A673 (cell line): ENCODE results near the gene STMN3. TPM values are rescaled to one million over a fixed set of nuclear protein-coding genes. Genes with fewer than 3 reads are reported as not detected.

Source experiments
- BruUV-seq: library from RNA; stranded (reverse); fragments of 400-500 nt; replicated peaks from 2 replicates; lab custom pipeline; 2021; lab: Mats Ljungman, UMichigan
- CTCF ChIA-PET: fragments of 300-600 bp; sonication (Branson Sonifier 250); formaldehyde crosslinking; loops from one replicate; lab custom pipeline; 2022; ENCODE audit warnings: antibody characterized with exemption; lab: Charles Lee
- POLR2A ChIA-PET: fragments of 300-600 bp; sonication (Branson Sonifier 250); formaldehyde crosslinking; loops from one replicate; lab custom pipeline; 2022; ENCODE audit warnings: antibody characterized with exemption; ENCODE audit not compliant: low non-redundant PET; lab: Charles Lee
- DNase-seq: peaks from one replicate; pipeline ENCODE4 v3.0.0-alpha.2; 2015; ENCODE audit warnings: low spot score
- H3K27ac ChIP-seq: fragments of 200-600 bp; sonication (generic); 2 replicates; pipeline ENCODE4 v1.5.1; 2016; ENCODE audit warnings: mixed run types, low read depth, mild to moderate bottlenecking, mixed read lengths, antibody characterized with exemption, low read length; ENCODE audit not compliant: poor library complexity, severe bottlenecking
- H3K27me3 ChIP-seq: fragments of 200-600 bp; sonication (generic); replicated peaks from 2 replicates; pipeline ENCODE4 v1.6.1; 2017; ENCODE audit warnings: mixed run types, low read depth, mild to moderate bottlenecking, mixed read lengths, antibody characterized with exemption, low read length; ENCODE audit not compliant: insufficient read depth, poor library complexity
- H3K36me3 ChIP-seq: fragments of 200-600 bp; sonication (generic); 2 replicates; pipeline ENCODE4 v1.6.1; 2016; ENCODE audit warnings: mixed run types, mild to moderate bottlenecking, mixed read lengths, antibody characterized with exemption, low read length; ENCODE audit not compliant: insufficient read depth, poor library complexity, severe bottlenecking
- H3K4me1 ChIP-seq: fragments of 200-600 bp; sonication (generic); 2 replicates; pipeline ENCODE4 v1.6.1; 2017; ENCODE audit warnings: mixed run types, mild to moderate bottlenecking, mixed read lengths, antibody characterized with exemption, low read length; ENCODE audit not compliant: insufficient read depth, poor library complexity, severe bottlenecking
- H3K4me3 ChIP-seq: fragments of 200-600 bp; sonication (generic); 2 replicates; pipeline ENCODE4 v1.5.1; 2016; ENCODE audit warnings: low read depth, mixed run types, mild to moderate bottlenecking, mixed read lengths, low read length; ENCODE audit not compliant: poor library complexity, severe bottlenecking
- H3K9me3 ChIP-seq: fragments of 200-600 bp; sonication (generic); 2 replicates; pipeline ENCODE4 v1.6.1; 2016; ENCODE audit warnings: mixed run types, low read depth, mild to moderate bottlenecking, mixed read lengths, antibody characterized with exemption, low read length; ENCODE audit not compliant: poor library complexity, severe bottlenecking
- EZH2 ChIP-seq: fragments of 200-600 bp; sonication (generic); IDR thresholded peaks from 2 replicates; pipeline ENCODE4 v1.6.1; 2017; ENCODE audit warnings: borderline replicate concordance, low read depth, mild to moderate bottlenecking, mixed read lengths, antibody characterized with exemption, low read length; ENCODE audit not compliant: poor library complexity, severe bottlenecking
- intact Hi-C: fragments of 100-400 bp; cut with micrococcal nuclease; formaldehyde crosslinking; loops from one replicate; pipeline ENCODE4 v1.10.0; 2022; ENCODE audit not compliant: unreplicated experiment
- total RNA-seq: library from RNA; stranded (reverse); gene quantifications from 2 replicates; pipeline ENCODE4 v1.2.3, GENCODE V29; 2021
- TF ChIP-seq, protein P1 (sequence below): fragments of 300-800, 200-600 bp; sonication (generic); conservative IDR thresholded peaks from 2 replicates; pipeline ENCODE4 v1.5.1; 2017; ENCODE audit warnings: low read depth, mild to moderate bottlenecking, antibody characterized with exemption, low read length, moderate library complexity, mixed read lengths

STMN3 gene
- total RNA-seq, 1 experiment from 2014 or later: 115 TPM

DNA sequence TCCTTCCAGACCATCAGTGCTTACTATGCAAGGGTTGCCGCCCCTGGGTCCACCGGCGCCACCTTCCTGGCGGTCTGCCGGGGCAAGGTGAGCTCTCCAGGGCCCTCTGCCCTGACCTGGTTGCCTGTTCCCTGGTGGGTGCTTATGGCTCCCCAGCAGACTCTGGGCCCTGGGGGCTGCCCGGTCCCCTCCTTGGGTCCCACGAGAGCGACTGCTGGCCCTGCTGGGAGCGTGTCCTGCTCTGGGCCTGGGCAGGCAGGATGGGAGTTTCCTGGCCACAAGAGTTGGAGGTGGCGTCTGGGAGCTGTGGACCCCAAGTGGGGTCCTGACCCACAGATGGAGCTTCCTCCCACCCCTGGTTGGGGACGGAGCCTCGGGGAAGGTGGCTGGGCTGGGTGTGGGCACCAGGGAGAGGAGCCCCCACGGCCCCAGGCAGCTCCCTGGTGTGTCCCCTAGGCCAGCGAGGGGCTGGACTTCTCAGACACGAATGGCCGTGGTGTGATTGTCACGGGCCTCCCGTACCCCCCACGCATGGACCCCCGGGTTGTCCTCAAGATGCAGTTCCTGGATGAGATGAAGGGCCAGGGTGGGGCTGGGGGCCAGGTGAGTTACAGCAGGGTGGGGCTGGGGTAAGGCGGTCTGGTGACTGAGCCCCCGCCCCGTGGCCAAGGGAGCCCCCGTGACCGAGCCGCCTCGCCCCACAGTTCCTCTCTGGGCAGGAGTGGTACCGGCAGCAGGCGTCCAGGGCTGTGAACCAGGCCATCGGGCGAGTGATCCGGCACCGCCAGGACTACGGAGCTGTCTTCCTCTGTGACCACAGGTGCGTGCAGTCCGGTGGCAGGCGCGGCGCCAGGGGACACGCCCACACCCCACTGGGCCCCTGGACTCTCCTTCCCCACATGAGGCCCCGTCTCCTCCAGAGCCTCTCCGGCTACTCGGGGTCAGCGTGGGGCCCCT is 36.1 kb upstream of the STMN3 start:
- Histone ChIP-seq H3K4me1 (no peaks in the 10 kb centered on the region), H3K36me3 (peaks cover 3% of the 10 kb centered on the region), H3K9me3 (no peaks in the 10 kb centered on the region), H3K27me3 (no peaks in the 10 kb centered on the region), H3K27ac (no peak overlapping the region), H3K4me3 (no peak overlapping the region)
- DNase-seq: no peak
- intact Hi-C loops: no loop called here
- CTCF ChIA-PET: no interaction called here
- POLR2A ChIA-PET: no interaction called here
- no peak for TF ChIP-seq EZH2
- TF ChIP-seq, protein P1, sequence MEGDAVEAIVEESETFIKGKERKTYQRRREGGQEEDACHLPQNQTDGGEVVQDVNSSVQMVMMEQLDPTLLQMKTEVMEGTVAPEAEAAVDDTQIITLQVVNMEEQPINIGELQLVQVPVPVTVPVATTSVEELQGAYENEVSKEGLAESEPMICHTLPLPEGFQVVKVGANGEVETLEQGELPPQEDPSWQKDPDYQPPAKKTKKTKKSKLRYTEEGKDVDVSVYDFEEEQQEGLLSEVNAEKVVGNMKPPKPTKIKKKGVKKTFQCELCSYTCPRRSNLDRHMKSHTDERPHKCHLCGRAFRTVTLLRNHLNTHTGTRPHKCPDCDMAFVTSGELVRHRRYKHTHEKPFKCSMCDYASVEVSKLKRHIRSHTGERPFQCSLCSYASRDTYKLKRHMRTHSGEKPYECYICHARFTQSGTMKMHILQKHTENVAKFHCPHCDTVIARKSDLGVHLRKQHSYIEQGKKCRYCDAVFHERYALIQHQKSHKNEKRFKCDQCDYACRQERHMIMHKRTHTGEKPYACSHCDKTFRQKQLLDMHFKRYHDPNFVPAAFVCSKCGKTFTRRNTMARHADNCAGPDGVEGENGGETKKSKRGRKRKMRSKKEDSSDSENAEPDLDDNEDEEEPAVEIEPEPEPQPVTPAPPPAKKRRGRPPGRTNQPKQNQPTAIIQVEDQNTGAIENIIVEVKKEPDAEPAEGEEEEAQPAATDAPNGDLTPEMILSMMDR: no peak
- BruUV-seq: no TSS peak

DNA sequence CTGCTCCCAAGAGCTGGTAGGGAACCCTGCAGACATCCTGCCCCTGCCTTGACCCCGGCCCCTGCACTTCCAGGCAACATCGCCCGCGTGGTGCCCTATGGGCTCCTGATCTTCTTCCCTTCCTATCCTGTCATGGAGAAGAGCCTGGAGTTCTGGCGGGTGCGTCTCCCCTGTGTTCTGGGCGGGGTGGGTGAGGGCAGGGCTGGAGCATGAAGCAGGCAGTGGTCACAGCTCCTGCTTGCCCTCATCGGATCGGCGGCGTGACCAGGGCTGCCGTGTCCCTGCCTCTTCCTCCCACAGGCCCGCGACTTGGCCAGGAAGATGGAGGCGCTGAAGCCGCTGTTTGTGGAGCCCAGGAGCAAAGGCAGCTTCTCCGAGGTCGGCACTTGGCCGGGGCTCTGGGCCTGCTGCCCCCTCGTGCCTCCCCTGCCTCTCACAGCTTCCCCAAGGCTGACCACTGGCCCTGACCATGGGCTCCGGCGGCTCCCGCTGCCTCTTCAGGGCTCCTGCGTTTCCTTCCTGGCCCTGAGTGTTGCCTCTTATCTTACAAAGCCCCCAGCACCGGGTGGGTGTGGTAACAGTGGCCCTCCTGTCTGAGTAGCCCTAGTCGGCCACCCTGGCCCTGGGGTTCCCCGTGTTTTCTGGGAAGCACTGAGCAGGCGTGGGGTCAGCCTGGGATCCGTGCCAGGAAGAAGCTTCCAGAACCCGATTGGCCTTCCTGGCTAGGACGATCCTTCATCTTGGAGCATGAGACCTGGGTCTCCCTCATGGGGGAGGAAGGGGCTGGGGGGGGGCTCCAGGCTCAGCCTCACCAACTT is 35.2 kb upstream of the STMN3 start:
- Histone ChIP-seq H3K4me1 (no peaks in the 10 kb centered on the region), H3K9me3 (no peaks in the 10 kb centered on the region), H3K36me3 (no peaks in the 10 kb centered on the region), H3K27me3 (no peaks in the 10 kb centered on the region), H3K27ac (no peak overlapping the region), H3K4me3 (no peak overlapping the region)
- CTCF ChIA-PET: no interaction called here
- DNase-seq: no peak
- POLR2A ChIA-PET: no interaction called here
- TF ChIP-seq, protein P1: no peak
- TF ChIP-seq EZH2: no peak
- intact Hi-C loops: no loop called here
- no TSS peak for BruUV-seq

DNA sequence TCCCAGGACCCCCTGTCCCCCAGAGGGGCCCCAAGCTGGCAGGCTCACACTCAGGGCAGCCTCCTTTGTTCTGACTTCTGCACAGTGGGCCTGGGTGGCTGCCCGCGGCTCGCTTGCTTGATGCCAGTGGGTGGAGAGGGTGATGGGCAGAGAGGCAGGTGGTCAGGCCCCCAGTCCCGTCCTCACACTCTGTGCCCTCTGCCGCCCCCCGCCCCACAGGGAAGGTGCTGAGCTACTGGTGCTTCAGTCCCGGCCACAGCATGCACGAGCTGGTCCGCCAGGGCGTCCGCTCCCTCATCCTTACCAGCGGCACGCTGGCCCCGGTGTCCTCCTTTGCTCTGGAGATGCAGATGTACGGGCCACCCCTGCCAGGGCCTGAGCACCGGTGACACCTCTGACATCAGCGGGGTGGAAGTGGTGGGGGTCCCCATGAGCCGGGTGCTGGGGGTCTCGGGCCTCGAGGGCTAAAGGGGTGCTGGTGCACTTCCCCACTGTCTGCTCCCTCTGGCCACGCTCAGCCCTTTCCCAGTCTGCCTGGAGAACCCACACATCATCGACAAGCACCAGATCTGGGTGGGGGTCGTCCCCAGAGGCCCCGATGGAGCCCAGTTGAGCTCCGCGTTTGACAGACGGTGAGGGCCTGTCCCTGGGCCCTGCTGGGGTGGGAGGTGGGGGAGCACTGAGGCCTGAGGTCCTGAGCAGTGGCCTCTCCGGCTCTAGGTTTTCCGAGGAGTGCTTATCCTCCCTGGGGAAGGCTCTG is 34.4 kb upstream of the STMN3 start:
- POLR2A ChIA-PET: interaction anchor here (0.6 kb wide), 1 partner anchor 38 kb away, joined by 6 read pairs; no protein-coding TSS in a partner anchor
- intact Hi-C loops: no loop called here
- DNase-seq: no peak
- TF ChIP-seq, protein P1: no peak
- no peak for TF ChIP-seq EZH2
- no TSS peak for BruUV-seq
- no peak overlapping the region for H3K27ac ChIP-seq
- CTCF ChIA-PET: no interaction called here
- H3K4me3 ChIP-seq: no peak overlapping the region
- no peaks in the 10 kb centered on the region for H3K27me3 ChIP-seq
- H3K4me1 ChIP-seq: peaks cover under 1% of the 10 kb centered on the region
- H3K9me3 ChIP-seq: no peaks in the 10 kb centered on the region
- H3K36me3 ChIP-seq: no peaks in the 10 kb centered on the region
